HUDEP-2 (cell line): Measurements from ENCODE around the gene RAN.
"Not testable (repeated sequence)": the region's sequence is repeated elsewhere in the genome, so short reads cannot be mapped to it uniquely, and the experiment has no call there.

Experiments used
- DNase-seq, 76 experiments: peaks; one replicate each; lab custom pipeline; 2025; ENCODE audit not compliant: unreplicated experiment in 76 of 76; lab: John Stamatoyannopoulos, UW

Gene RAN

GRCh38 chr12:130848785-130849305 is 23.0 kb upstream of the RAN start:
- not testable (repeated sequence) for DNase-seq

DNA sequence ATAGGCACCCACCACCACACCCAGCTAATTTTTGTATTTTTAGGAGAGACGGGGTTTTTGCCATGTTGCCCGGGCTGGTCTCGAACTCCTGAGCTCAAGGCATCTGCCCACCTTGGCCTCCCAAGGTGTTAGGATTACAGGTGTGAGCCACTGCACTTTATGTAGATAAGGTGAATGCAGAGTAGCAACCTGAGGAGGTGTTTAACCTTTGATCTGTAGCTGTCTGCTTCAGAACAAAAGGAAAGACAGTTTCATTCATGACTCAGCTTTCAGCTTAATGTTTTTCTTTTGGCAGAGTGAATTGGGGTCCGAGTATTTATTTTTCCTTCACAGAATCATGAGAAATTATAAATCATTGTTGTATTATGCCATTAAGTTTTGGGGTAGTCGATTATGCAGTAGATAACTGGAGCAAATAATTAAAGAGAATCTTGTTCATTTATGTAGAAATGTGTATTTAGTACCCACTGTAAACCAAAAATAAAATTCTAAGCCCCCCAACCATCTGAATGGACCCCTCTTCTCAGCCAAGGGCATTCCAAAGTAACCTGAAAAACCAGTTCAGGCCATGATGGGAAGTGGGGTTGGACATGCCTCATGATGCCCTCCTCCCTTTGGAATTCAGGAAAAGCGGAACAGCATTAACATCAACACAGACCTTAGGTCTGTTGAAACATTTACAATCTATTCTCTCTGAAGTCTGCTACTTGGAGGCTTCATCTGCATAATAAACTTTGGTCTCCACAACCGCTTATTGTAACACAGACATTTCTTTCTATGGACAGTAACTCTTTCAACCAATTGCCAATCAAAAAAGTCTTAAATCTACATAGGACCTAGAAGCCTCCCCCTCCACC is 22.1 kb upstream of the RAN start:
- DNase-seq = no peak

DNA sequence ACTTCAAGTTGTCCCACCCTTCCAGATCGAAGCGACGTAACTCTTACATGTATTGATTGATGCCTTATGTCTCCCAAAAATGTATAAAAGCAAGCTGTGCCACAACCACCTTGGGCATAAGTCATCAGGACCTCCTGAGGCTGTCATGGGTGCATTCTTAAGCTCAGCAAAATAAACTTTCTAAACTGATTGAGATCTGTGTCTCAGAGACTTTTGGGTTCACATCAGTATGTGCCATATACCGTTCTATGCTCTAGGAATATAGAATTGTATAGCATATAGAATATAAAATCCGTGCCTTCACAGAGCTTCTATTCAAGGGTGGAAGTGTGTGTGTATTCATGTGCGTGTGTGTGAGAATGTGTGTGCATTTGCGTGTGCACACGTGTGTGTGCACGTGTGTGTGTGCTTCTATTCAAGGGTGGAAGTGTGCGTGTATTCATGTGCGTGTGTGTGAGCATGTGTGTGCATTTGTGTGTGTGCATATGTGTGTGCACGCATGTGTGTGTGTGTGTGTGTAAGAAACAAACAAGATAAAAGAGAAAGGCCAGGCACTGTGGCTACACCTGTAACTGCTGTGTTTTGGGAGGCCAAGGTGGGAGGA is 21.3 kb upstream of the RAN start:
- no peak for DNase-seq

GRCh38 chr12:130856088-130856487 is 15.8 kb upstream of the RAN start:
- DNase-seq = no peak

- DNase-seq = no peak
These were observed 13.8 kb upstream of the RAN start for GRCh38 chr12:130858084-130858483.

DNA sequence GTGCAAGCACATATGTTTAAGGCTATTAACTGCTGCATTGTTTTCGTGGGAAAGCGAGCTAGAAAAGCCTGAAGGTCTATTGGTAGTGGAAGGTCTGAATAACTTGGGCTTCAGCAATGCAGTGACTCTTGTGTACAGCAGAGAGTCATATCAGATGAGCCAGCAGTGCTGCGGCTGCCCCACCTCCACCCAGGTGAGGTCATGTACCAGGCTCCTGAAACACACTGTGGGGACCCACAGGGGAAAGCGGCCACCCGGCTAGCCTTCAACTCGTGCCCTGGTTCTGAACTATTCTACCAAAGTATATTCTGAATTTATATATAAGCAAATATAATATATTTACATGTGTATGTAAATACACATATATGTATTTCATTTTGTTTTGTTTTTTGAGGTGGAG is 12.7 kb upstream of the RAN start:
- no peak for DNase-seq

DNA sequence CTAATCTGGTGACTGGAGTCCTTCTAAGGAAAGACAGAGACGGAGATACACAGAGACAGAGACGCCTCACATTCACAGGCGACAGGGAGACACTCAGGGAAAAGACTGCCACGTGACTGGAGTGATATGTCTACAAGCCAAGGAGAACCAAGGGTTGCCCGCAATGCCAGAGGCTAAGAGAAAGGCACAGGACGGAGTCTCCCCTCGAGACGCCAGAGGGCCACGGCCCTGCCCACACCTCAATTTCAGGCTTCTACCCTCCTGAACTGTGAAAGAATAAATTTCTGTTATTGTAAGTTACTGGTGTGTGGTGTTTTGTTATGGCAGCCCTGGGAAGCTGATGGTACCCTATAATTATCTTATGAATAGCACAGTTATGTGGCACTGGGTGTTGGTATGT is 11.6 kb upstream of the RAN start:
- DNase-seq = no peak

DNA sequence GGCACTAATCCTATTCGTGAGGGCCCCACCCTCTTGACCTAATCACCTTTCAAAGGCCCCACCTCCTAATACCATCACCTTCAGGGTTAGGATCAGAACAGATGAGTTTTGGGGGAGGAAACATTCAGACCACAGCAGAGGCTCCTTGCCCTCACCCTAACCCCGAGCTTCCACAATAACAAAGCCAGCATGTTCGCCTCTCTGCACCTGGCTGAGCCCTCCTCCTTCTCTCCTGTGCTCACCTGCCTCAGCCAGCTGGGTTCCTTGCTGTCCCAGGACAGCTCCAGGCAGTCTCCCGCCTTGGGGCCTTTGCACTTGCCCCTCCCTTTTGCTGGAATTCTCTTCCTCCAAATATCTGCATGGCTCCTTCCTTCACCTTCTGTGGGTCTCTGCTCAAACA is 9.7 kb upstream of the RAN start:
- no peak for DNase-seq

DNA sequence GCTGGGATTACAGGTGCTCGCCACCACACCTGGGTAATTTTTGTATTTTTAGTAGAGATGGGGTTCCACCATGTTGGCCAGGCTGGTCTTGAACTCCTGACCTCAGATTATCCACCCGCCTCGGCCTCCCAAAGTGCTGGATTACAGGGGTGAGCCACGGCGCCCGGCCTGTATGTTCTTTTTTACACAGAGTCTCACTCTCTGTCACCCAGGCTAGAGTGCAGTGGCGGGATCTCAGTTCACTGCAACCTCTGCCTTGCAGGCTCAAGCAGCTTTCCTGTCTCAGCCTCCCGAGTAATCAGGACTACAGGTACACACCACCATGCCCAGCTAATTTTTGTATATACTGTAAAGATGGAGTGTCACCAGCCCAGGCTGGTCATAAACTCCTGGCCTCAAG is 9.1 kb upstream of the RAN start:
- DNase-seq = not testable (repeated sequence)

GRCh38 chr12:130863298-130863697 is 8.6 kb upstream of the RAN start:
- DNase-seq = no peak

GRCh38 chr12:130868412-130868811 is 3.5 kb upstream of the RAN start:
- DNase-seq = peak in 14 of 76 experiments; percentile 9 to 68 (median 28)

DNA sequence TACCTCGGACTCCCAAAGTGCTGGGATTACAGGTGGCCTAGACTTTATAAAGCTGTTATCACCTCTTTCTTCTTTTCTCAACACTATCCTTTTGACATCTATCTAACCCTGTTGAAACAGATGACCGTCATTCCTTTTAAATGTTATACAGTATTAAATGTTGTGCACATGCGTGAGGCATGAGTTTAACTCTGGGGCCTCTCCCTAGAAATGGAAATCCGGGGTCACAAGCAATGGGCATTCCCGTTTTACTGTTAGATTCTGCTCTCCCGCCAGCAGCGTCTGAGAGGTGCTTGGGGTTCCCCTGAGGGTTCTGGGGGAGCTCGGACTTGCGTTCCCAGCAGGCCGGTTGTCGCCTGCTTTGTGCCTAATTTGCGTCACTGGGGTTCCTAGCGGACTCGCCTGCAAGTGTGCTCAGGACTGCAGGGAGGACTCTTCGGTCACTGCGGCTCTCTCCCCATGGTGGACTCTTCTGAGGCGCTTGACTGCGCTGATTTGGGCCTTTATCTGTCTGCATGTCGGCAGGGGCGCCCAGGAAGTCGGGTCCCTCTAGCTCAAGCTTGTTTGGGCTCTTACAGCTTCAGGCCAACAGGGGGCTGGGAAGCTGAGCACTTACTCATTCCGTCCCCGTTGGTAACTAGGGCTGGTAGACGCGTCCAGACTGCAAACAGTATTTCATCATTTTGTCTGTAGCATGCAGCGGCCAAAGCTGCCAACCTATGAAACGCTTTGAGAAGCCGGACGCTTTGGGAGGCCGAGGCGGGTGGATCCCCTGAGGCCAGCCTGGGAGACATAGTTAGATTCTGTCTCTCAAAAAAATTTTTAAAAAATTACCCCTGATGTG is 1.2 kb upstream of the RAN start:
- peak in 70 of 76 experiments; percentile 11 to 75 (median 52) for DNase-seq

DNA sequence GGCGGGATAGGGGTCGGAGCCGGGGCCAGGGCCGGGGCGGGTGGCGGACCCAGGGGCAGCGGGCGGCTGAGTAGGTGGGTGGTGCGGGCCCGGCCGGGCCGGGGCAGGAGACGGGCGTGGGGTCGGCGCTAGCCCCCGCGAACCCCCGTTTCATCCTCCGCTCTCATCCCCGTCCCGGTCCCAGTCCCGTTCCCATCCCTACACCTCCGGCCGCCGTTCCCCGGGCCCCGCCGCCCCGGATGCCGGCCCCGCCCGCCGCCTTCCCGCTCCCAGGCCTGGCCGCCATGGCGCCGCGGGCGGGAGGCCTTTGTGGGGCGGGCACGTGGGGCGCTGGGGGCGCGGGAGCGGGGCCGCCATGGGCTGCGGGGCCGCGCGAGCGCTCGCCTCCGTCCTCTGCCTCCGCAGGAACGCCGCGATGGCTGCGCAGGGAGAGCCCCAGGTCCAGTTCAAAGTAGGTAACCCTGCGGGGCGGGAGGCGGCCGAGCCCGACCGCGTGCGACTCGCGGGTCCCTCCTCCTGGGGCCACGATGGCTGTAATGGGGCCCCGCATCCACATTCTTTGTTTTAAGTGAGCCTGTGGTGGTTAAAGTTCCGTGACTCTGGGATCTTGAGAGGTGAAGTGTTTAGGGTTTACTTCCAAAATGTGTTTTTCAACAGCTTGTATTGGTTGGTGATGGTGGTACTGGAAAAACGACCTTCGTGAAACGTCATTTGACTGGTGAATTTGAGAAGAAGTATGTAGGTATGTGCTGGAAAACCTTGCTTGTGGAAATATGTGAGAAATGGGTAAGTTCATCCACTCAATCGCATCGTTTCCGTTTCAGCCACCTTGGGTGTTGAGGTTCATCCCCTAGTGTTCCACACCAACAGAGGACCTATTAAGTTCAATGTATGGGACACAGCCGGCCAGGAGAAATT is 572 bp downstream of the RAN start:
- DNase-seq = peak in 14 of 76 experiments; percentile 10 to 52 (median 25)

DNA sequence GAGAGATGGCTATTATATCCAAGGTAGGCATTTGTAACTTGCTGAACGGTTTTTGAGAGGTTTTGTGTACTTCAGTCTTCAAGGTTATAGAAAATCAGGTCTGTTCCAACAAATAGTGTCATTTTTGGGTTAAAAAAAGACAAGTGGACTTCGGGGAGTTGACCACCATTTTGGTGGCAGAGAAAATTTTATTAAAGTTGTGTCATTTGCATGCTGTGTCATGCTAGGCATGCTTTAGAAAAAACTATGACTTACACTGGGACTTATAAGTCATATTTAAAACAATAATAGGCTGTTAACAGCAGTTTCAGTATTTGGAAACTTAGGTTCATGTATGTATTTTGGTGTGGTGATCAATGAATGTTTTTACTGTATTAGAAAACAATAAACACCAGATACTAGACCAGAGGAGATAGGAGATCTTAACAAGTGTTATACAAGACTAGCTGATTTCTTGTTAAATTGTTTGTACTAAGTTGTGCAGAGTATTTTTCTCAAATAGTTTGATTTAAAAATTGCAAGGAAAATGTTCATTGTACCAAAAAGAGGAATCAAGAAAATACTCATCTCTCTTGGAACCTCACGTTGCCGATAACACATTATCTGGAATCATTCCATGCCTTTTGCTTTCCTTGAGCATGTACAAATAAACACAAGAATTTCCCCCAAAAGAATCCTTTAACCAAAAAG is 1.4 kb downstream of the RAN start:
- peak in 3 of 76 experiments; percentile 9 to 35 (median 26) for DNase-seq

DNA sequence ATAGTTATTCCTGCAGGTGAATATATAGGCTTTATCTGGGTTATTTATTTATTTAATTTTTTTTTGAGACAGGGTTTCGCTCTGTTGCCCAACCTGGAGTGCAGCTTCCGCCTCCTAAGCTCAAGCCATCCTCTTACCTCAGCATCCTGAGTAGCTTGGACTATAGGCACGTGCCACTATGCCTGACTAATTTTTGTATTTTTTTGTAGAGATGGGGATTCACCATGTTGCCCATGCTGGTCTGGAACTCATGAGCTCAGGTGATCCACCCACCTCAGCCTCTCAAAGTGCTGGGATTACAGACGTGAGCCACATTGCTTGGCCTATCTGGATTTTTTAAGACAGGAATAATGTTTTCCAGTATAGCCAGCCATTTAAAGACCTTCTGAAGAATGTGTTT is 2.0 kb downstream of the RAN start:
- no peak for DNase-seq

DNA sequence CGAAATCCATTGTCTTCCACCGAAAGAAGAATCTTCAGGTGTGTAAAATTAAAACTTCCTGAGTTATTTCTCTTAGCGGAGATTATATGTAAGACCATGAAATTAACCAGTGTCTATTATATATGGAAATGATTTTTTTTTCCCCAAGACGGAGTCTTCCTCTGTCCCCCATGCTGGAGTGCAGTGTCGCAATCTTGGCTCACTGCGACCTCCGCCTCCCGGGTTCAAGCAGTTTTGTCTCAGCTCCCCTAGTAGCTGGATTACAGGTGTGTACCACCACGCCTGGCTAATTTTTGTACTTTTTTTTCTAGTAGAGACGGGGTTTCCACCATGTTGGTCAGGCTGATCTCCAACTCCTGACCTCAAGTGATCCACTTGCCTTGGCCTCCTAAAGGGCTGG is 2.8 kb downstream of the RAN start:
- no peak for DNase-seq

- DNase-seq = no peak
These were observed 3.3 kb downstream of the RAN start for GRCh38 chr12:130875193-130875592.

GRCh38 chr12:130875708-130876107 is 3.8 kb downstream of the RAN start:
- not testable (repeated sequence) for DNase-seq

- DNase-seq = no peak
These were observed 4.4 kb downstream of the RAN start for GRCh38 chr12:130876297-130876696.
